ENCODE measurements around the gene IRAK2.

DNA sequence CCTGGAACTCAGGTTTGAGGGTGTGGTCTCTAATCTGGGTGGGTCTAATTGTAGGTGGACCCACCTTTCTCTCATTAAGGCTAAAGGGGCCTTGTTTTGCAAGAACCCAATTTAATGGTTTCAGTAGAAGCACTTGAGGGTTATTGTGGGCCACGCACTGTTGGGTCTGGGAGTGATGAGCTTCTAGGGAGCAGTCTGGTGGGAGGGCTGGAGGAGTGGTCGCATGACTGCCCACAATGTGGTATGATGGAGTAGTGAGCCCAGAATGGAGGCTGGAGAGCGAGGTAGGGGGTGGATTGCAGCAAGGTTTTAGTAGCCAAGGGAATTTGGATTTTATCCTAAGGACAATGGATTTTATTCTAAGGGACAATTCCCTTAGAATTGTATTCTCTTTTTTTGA lies 86.3 kb downstream of the IRAK2 start:
- TF ChIP-seq, protein P1, sequence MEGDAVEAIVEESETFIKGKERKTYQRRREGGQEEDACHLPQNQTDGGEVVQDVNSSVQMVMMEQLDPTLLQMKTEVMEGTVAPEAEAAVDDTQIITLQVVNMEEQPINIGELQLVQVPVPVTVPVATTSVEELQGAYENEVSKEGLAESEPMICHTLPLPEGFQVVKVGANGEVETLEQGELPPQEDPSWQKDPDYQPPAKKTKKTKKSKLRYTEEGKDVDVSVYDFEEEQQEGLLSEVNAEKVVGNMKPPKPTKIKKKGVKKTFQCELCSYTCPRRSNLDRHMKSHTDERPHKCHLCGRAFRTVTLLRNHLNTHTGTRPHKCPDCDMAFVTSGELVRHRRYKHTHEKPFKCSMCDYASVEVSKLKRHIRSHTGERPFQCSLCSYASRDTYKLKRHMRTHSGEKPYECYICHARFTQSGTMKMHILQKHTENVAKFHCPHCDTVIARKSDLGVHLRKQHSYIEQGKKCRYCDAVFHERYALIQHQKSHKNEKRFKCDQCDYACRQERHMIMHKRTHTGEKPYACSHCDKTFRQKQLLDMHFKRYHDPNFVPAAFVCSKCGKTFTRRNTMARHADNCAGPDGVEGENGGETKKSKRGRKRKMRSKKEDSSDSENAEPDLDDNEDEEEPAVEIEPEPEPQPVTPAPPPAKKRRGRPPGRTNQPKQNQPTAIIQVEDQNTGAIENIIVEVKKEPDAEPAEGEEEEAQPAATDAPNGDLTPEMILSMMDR (conservative IDR thresholded peaks at IDR 0.05; ENCODE audit: low read depth, low read length): no peak
- no peak for TF ChIP-seq EZH2phosphoT487 (IDR thresholded peaks at IDR 0.05; ENCODE audit: borderline replicate concordance, low read length)
